Activated naive CD4-positive, alpha-beta T cell treated with anti-CD3 and anti-CD28 coated beads, Interleukin-2, amount 50 U/mL, for 24 hours (primary cell): ENCODE measurements around the gene THEMIS.
A peak's percentile ranks its signal among the peaks of the same experiment; 100 is the strongest.
"Not testable (repeated sequence)": the region's sequence is repeated elsewhere in the genome, so short reads cannot be mapped to it uniquely, and the experiment has no call there.

Experiments used
- H3K27ac Mint-ChIP-seq: one replicate; pipeline ENCODE4 v1.8.0; 2021; ENCODE audit warnings: mild to moderate bottlenecking, mixed read lengths
- H3K27me3 Mint-ChIP-seq: one replicate; pipeline ENCODE4 v1.8.0; 2021; ENCODE audit warnings: mixed read lengths
- H3K36me3 Mint-ChIP-seq: one replicate; pipeline ENCODE4 v1.8.0; 2021; ENCODE audit warnings: mixed read lengths
- H3K4me1 Mint-ChIP-seq: one replicate; pipeline ENCODE4 v1.8.0; 2021; ENCODE audit warnings: mixed read lengths
- H3K4me3 Mint-ChIP-seq: one replicate; pipeline ENCODE4 v1.8.0; 2021; ENCODE audit warnings: mild to moderate bottlenecking, mixed read lengths
- H3K9me3 Mint-ChIP-seq: one replicate; pipeline ENCODE4 v1.8.0; 2021; ENCODE audit warnings: mixed read lengths

Gene THEMIS

DNA sequence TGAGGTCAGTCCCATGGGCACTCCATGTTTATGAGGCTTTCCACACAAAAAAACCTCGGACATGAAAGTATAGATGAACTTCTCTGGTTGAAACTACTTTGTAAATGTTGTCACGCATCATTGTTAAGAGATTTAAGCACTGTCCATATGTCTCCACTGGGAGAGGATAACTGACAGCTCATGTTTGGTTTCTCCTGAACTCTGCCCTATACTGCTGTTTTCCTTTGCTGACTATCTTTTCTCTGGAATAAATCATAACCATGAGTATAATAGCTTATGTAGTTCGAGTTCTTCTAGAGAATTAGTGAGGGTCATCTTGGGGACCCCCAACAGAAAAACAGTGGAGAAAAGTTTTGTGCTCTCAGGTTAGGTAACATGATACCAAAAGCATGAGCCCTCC lies 14.3 kb downstream of the THEMIS start:
- peaks cover 24% of the 10 kb centered on the region for H3K36me3 Mint-ChIP-seq
- no peak overlapping the region for H3K27ac Mint-ChIP-seq
- peaks cover 17% of the 10 kb centered on the region for H3K9me3 Mint-ChIP-seq
- H3K27me3 Mint-ChIP-seq: no peaks in the 10 kb centered on the region
- peaks cover 82% of the 10 kb centered on the region for H3K4me1 Mint-ChIP-seq
- no peak overlapping the region for H3K4me3 Mint-ChIP-seq

DNA sequence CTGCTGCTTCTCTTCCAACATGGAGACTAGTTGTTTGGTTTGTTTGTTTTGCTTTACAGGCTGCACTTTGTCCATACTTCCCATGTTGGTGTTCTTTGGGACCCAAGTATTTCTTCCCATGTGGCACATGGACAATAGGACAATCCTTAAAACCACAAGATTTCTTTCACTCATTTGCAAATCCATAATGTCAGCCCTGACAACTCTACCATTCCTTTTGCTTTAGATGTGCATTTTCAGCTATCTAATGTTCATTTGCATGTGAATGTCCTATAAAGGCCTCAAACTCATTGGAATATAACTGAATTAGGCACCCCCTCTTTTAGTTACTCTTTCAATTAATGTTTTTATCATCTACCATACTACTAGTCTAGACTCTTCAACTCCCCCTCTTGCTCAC lies 16.7 kb downstream of the THEMIS start:
- Mint-ChIP-seq H3K4me1 (peaks cover 81% of the 10 kb centered on the region), H3K27me3 (no peaks in the 10 kb centered on the region), H3K4me3 (no peak overlapping the region), H3K27ac (peak overlapping the region; percentile 44), H3K36me3 (peaks cover 14% of the 10 kb centered on the region), H3K9me3 (peaks cover 17% of the 10 kb centered on the region)

DNA sequence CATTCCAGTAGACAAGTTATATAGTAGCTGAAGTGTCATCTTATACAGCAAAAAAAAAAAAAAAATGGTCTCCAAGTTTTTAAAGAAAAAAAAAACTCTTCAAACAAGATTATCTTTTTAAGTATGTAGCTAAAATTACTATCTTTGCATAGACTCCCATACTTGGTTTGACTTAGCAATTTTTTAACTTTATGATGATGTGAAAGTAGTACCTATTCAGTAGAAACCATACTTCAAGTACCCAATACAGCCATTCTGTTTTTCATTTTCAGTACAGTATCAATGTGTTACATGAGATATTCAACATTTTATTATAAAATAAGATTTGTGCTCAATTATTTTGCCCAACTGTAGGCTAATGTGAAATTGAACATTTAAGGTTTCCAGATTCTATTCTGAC lies 18.9 kb downstream of the THEMIS start:
- not testable (repeated sequence) for H3K4me3 Mint-ChIP-seq, H3K27me3 Mint-ChIP-seq, H3K27ac Mint-ChIP-seq
- H3K4me1 Mint-ChIP-seq: peaks cover 81% of the 10 kb centered on the region
- H3K9me3 Mint-ChIP-seq: peaks cover 14% of the 10 kb centered on the region
- H3K36me3 Mint-ChIP-seq: peaks cover 13% of the 10 kb centered on the region

DNA sequence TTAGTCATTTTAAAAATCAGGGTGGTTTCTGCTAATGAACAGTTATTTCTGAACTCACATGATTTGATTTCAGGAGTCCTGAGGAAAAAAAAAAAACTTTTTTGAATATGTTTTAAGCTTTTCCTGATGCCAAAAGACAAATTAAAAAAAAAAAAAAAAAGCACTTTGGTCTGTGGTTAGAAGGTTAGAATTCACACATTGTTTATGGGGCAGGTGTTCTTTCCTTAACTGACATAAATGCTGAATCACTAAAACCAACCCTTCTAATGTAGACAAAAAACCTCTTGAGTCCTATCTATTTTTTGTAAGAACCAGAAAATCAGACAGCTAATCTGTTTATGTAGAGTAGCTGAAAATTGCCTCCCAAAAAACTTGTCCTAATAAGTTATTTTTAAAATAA lies 20.4 kb downstream of the THEMIS start:
- Mint-ChIP-seq H3K4me1 (peaks cover 76% of the 10 kb centered on the region), H3K4me3 (peak overlapping the region; percentile 82), H3K9me3 (peaks cover 14% of the 10 kb centered on the region), H3K27me3 (no peaks in the 10 kb centered on the region), H3K27ac (peak overlapping the region; percentile 38), H3K36me3 (peaks cover 12% of the 10 kb centered on the region)

DNA sequence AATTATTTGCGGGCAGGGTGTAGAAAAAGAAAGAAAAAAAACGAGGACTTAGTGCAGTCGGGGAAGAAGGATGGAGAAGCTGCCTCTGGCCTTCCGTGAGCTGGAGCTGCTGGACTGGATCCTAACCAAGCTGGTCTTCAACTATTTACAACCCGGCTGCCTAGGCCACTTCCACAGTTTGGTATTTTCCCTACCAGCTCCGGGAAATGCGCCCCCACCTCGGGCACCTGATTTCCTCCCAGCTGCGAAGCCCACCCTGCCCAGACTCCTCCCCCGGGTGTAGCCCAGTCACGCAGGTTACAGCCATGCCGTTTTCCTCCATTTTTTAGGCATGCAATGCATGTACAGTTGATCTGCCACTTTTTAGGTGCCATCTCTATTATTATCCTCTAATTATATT lies 21.2 kb downstream of the THEMIS start:
- H3K27me3 Mint-ChIP-seq: no peaks in the 10 kb centered on the region

DNA sequence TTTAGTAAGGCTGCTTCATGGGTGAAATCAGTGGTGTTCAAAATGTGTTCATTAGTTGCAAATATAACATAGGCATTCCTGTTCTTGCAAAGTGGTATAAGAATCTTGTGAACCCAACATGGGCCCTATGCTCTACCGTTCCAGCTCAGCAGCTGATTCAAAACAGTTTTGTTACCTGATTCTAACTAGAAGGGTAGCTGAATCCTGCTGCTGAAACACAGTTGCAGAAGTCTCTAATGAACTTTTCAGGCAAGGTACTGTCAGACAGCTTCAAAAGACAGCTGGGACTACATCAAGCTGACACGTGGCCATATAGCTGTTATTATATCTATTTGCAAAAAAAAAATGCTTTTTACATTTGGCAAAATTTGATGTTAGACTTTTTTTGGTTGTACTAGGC lies 22.7 kb downstream of the THEMIS start:
- H3K4me1 Mint-ChIP-seq: peaks cover 64% of the 10 kb centered on the region
- peak overlapping the region; percentile 31 for H3K27ac Mint-ChIP-seq
- H3K36me3 Mint-ChIP-seq: peaks cover 21% of the 10 kb centered on the region
- no peaks in the 10 kb centered on the region for H3K27me3 Mint-ChIP-seq
- peaks cover 5% of the 10 kb centered on the region for H3K9me3 Mint-ChIP-seq
- H3K4me3 Mint-ChIP-seq: no peak overlapping the region

More for the DNA sequence above, 21.2 kb downstream of the THEMIS start:
- peak overlapping the region; percentile 82 for H3K4me3 Mint-ChIP-seq
- H3K4me1 Mint-ChIP-seq: peaks cover 73% of the 10 kb centered on the region
- peak overlapping the region; percentile 90 for H3K27ac Mint-ChIP-seq
- peaks cover 12% of the 10 kb centered on the region for H3K9me3 Mint-ChIP-seq
- H3K36me3 Mint-ChIP-seq: peaks cover 11% of the 10 kb centered on the region

DNA sequence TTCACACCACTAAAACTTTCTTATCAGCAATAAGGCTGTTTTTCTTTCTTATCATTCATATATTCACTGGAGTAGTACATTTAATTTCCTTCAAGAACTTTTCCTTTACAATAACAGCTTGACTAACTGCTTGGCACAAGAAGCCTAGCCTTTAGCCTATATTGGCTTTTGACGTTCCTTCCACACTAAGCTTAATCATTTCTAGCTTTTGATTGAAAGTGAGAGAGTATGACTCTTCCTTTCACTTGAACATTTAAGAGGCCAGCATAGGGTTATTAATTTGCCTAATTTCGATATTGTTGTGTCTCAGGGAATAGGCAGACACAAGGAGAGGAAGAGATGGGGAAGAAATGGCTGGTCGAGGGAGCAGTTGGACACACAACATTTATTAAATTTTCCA lies 23.6 kb downstream of the THEMIS start:
- H3K36me3 Mint-ChIP-seq: peaks cover 23% of the 10 kb centered on the region
- no peaks in the 10 kb centered on the region for H3K27me3 Mint-ChIP-seq
- peak overlapping the region; percentile 66 for H3K4me3 Mint-ChIP-seq
- H3K9me3 Mint-ChIP-seq: peaks cover 5% of the 10 kb centered on the region
- H3K4me1 Mint-ChIP-seq: peaks cover 62% of the 10 kb centered on the region
- peak overlapping the region; percentile 93 for H3K27ac Mint-ChIP-seq

DNA sequence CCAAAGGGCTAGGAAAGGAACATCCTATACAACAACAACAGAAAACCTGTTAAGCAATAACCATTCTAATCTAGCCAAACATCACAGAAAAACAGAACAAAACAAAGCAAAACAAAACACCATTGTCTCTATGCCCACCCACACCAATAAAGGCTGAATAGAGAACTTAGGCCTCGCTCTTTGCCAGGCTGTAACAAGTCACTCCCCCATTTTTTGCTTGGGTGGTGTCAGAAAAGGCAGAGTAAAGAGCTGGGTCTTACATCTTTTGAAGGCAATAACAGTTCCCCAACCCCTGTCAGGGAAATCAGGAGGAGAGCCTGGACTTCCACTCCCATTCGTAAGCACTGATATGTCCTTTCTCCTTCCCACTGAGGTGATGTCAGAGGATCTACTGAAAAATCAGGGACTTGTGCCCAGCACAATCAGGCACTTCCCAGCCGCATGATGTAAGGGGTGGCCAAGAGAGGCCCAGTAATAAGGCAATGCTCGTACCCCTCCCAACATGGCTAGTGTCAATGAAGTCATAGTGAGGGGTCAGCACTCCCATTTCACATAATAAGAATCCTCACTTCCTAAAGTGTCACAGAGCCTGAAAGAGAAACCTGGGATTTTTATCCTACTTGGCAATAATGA lies 31.0 kb downstream of the THEMIS start:
- H3K27ac Mint-ChIP-seq: peak overlapping the region; percentile 80

DNA sequence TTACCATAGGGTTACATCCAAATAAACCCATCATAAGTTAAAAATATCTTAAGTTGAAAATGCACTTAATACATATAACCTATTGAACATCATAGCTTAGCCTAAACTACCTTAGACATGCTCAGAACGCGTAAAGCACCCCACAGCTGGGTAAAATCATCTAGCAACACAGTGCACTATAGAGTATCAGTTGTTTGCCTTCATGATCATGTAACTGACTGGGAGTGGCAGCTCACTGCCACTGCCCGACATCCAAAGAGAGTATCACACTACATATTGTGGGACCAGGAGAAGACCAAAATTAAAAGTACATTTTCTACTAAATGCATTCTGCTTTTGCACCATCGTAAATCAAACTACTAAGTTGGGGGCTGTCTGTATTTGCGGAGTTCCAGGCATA lies 31.7 kb downstream of the THEMIS start:
- Mint-ChIP-seq H3K9me3 (no peaks in the 10 kb centered on the region), H3K27me3 (no peaks in the 10 kb centered on the region), H3K27ac (peak overlapping the region; percentile 80), H3K4me3 (peak overlapping the region; percentile 3), H3K4me1 (peaks cover 72% of the 10 kb centered on the region), H3K36me3 (peaks cover 12% of the 10 kb centered on the region)

More for the DNA sequence above, 31.0 kb downstream of the THEMIS start:
- H3K9me3 Mint-ChIP-seq: no peaks in the 10 kb centered on the region
- H3K27me3 Mint-ChIP-seq: no peaks in the 10 kb centered on the region
- H3K4me3 Mint-ChIP-seq: peak overlapping the region; percentile 47
- peaks cover 13% of the 10 kb centered on the region for H3K36me3 Mint-ChIP-seq
- peaks cover 65% of the 10 kb centered on the region for H3K4me1 Mint-ChIP-seq

DNA sequence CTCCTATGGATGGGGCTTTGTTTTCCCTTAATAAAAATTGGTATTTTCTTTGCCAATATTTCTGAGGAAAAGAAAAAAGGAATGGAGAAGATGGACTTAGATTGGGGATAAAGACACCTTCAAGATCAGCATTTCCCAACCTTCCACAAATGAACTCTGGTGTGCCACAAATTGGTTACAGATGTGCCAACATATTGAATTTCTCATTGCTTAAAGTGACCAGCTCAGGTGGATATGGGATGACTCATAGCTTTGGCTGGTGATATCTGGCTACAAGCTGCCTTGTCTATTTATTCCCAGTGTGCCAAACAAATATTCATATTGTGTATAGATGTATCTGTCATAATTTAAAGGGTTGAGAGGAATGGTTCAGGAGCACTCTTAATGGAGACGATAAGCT lies 32.5 kb downstream of the THEMIS start:
- H3K27me3 Mint-ChIP-seq: no peaks in the 10 kb centered on the region
- no peak overlapping the region for H3K4me3 Mint-ChIP-seq
- peaks cover 75% of the 10 kb centered on the region for H3K4me1 Mint-ChIP-seq
- peak overlapping the region; percentile 15 for H3K27ac Mint-ChIP-seq
- no peaks in the 10 kb centered on the region for H3K9me3 Mint-ChIP-seq
- peaks cover 10% of the 10 kb centered on the region for H3K36me3 Mint-ChIP-seq

DNA sequence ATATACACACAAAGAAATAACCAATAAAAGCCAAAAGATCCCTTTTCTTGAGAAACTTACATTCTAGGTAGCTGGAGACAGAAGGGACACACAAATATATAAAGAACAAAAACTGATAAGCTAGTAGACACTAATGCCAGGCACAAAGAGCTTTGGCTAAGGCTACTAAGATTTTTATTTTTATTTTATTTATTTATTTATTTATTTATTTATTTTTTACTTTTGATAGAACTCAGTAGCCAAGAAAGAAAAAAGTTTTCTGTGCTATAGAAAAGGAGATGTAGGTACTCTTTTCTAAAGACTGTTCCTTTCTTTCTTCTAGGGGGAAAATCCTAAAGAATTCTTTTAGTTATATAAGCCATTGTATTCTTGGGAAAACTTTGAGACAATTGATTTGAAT lies 34.1 kb downstream of the THEMIS start:
- Mint-ChIP-seq H3K27me3 (no peaks in the 10 kb centered on the region), H3K27ac (peak overlapping the region; percentile 71), H3K4me3 (peak overlapping the region; percentile 31), H3K9me3 (no peaks in the 10 kb centered on the region), H3K4me1 (peaks cover 83% of the 10 kb centered on the region), H3K36me3 (peaks cover 6% of the 10 kb centered on the region)

DNA sequence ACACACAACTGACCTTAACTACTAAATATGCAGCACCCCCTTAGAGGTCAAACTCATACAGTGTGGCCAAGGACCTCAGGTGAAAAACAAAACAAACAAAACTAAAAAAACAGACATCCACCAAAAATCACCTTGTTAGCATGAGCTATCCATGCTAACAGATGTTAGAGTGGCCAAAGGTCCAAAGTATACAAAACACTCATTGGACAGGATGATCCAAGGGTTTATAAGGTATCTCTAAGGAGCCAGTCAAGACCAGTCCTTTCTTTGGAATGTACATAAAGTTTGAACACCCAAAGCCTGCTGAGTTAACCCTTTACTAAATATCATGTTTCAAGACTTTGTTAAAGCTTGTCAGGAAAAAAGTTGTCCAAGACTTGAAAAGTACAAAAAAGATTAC lies 35.8 kb downstream of the THEMIS start:
- H3K4me3 Mint-ChIP-seq: no peak overlapping the region
- H3K27me3 Mint-ChIP-seq: no peaks in the 10 kb centered on the region
- peak overlapping the region; percentile 37 for H3K27ac Mint-ChIP-seq
- no peaks in the 10 kb centered on the region for H3K9me3 Mint-ChIP-seq
- H3K36me3 Mint-ChIP-seq: peaks cover 9% of the 10 kb centered on the region
- H3K4me1 Mint-ChIP-seq: peaks cover 70% of the 10 kb centered on the region

DNA sequence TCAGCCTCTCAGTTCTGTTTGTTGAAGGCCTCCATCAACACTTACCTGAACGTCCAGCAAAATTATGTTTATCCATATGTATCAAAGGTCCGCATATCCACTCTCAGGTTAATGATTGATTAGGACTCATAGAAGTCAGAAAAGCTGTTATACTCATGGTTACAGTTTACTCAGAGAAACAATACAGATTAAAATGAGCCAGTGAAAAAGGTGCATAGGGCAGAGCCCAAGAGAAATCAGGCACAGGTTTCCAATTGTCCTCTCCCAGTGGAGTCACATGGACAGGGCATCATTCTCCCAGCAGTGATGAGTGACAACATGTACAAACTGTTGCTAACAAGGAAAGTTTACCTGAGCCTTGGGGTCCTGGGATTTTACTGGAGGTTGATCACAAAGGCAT lies 36.2 kb downstream of the THEMIS start:
- Mint-ChIP-seq H3K4me1 (peaks cover 70% of the 10 kb centered on the region), H3K27ac (peak overlapping the region; percentile 89), H3K36me3 (peaks cover 9% of the 10 kb centered on the region), H3K27me3 (no peaks in the 10 kb centered on the region), H3K9me3 (no peaks in the 10 kb centered on the region), H3K4me3 (no peak overlapping the region)

DNA sequence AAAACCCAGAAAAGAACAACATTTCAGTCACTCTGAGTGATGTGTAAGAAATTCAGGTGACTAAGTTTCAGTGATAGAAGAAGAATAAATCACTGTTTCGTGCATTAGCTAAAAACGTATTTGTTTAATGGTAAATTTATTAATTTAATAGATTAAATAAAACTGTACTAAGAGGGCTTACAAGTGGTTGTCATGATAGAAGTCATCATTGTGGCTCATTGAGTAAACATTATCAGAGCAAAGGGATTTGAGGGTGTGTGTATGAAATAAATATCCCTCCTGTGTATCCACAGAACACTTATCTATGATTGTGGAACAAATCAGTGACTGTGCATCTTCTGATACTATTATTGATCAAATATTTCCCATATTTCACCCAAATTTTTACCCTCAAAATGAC lies 40.1 kb downstream of the THEMIS start:
- Mint-ChIP-seq H3K27me3 (no peaks in the 10 kb centered on the region), H3K4me3 (no peak overlapping the region), H3K27ac (no peak overlapping the region), H3K36me3 (peaks cover 16% of the 10 kb centered on the region), H3K4me1 (peaks cover 80% of the 10 kb centered on the region), H3K9me3 (no peaks in the 10 kb centered on the region)

DNA sequence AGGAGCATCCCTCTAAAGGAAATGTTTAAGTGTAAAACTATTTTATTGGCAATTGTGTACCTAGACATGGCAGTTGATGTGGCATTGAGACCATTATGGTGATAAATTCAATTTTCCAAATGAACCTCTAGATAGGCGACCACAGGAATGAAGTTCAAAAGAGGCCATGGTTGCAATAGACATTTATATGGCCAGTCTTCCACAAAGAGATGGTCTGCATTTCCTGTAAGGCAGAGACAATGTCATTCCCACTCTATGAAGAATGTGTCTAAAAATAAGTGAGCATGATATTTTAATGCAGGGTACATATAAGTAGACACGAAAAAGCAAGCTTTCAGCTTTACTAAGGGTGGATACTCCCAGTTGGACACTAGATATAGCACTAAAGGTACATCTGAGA lies 40.9 kb downstream of the THEMIS start:
- Mint-ChIP-seq H3K36me3 (peaks cover 16% of the 10 kb centered on the region), H3K27ac (peak overlapping the region; percentile 89), H3K9me3 (no peaks in the 10 kb centered on the region), H3K4me3 (no peak overlapping the region), H3K4me1 (peaks cover 79% of the 10 kb centered on the region), H3K27me3 (no peaks in the 10 kb centered on the region)

DNA sequence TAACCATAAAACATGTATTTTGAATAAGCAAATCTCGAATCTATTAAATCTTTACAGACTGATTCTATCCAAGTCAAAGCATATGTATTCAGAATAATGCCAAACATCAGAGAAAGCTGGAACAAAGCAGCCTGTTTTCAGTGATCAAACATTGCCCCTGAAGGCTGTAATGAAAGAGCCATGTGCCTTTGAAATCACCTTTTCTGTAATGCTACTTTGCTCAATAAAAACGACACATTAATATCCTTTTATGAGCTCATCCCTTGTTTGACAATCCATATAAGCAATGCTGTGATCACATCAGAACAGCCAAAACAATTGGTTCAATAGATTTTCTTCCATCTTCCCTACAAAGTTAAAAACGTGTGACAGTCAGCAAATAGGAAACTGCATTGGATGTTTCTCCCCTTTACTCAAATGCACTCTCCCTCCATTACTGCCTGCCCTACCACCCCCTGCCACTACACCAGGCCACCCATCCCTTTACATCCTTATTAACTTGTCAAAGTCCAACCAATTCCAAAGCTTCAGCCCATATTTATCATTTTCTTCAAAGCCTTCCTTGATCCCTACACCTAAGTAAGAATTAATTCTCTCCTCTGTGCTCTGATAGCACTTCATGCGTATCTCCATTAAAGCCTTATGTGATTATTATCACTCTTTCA lies 42.0 kb downstream of the THEMIS start:
- Mint-ChIP-seq H3K27ac (peak overlapping the region; percentile 89), H3K27me3 (no peaks in the 10 kb centered on the region), H3K9me3 (no peaks in the 10 kb centered on the region), H3K4me1 (peaks cover 74% of the 10 kb centered on the region), H3K36me3 (peaks cover 16% of the 10 kb centered on the region), H3K4me3 (peak overlapping the region; percentile 15)
